K562 (cell line): ENCODE measurements around the gene CSNK1A1L. TPM values are rescaled to one million over a fixed set of nuclear protein-coding genes. Genes with fewer than 3 reads are reported as not detected.

Source experiments
- ATAC-seq: fragments of 200-7000 bp; cut with Tn5 transposase; 3 replicates; pipeline ENCODE4 v1.9.1; 2020; ENCODE audit warnings: moderate library complexity
- BruUV-seq: library from RNA; stranded (reverse); fragments of 400-500 nt; replicated peaks from 2 replicates; lab custom pipeline; 2021; lab: Mats Ljungman, UMichigan
- CTCF ChIA-PET: fragments of 300-600 bp; formaldehyde crosslinking; extraction: SDS; loops from one replicate; lab custom pipeline; 2021; ENCODE audit warnings: low intra/inter-chr PET ratio; lab: Yijun Ruan, JAX
- POLR2A ChIA-PET: fragments of 300-600, 350-650 bp; sonication (Branson Sonifier 250); formaldehyde crosslinking; extraction: SDS; loops from one replicate; lab custom pipeline; 2021; ENCODE audit warnings: antibody characterized with exemption, inconsistent platforms; lab: Yijun Ruan, JAX
- DNase-seq, 4 experiments: peaks; one replicate each; pipeline versions ENCODE4 v3.0.0 to v3.0.0-alpha.2; 2011 to 2018; ENCODE audit warnings: low spot score in 3 of 4, mixed read lengths in 3 of 4; ENCODE audit errors: extremely low read depth in 1 of 4
- FAIRE-seq: peaks from 2 replicates; lab custom pipeline; 2011; peaks lifted over from hg19 to GRCh38; lab: Jason Lieb, UNC
- H2AFZ ChIP-seq: 2 replicates; pipeline ENCODE4 v1.6.0; 2011; ENCODE audit warnings: low read depth, low read length, control low read depth, inconsistent platforms
- H3K27ac ChIP-seq: fragments of 200-600 bp; 3 replicates; pipeline ENCODE4 v1.8.0; 2011; ENCODE audit warnings: low read depth, mild to moderate bottlenecking, control low read depth, inconsistent platforms, low read length, moderate library complexity, mixed read lengths; ENCODE audit errors: extremely low read depth
- H3K27me3 ChIP-seq, 2 experiments: fragments of 300-600 bp in 1 of 2; 2 replicates in 1 of 2; 3 replicates in 1 of 2; pipeline versions ENCODE4 v1.6.0 to v1.8.0; 2011; ENCODE audit warnings: inconsistent platforms in 2 of 2, low read length in 2 of 2, mild to moderate bottlenecking in 1 of 2, mixed read lengths in 1 of 2, moderate library complexity in 1 of 2; ENCODE audit not compliant: control insufficient read depth in 2 of 2, insufficient read depth in 2 of 2
- H3K36me3 ChIP-seq: fragments of 300-600 bp; 3 replicates; pipeline ENCODE4 v1.8.0; 2011; ENCODE audit warnings: mild to moderate bottlenecking, low read length, inconsistent platforms; ENCODE audit not compliant: control insufficient read depth, insufficient read depth
- H3K4me1 ChIP-seq, 2 experiments: fragments of 200-600 bp in 1 of 2; replicated peaks in 1 of 2; 2 replicates in 1 of 2; 3 replicates in 1 of 2; pipeline versions ENCODE4 v1.5.1 to v1.8.0; 2011; ENCODE audit warnings: inconsistent platforms in 2 of 2, low read length in 2 of 2, mild to moderate bottlenecking in 1 of 2, mixed read lengths in 1 of 2, moderate library complexity in 1 of 2; ENCODE audit not compliant: control insufficient read depth in 2 of 2, insufficient read depth in 2 of 2
- H3K4me2 ChIP-seq: 2 replicates; pipeline ENCODE4 v1.6.1; 2011; ENCODE audit warnings: low read length, control low read depth, inconsistent platforms, mixed read lengths; ENCODE audit not compliant: insufficient read depth
- H3K4me3 ChIP-seq: fragments of 200-600 bp; sonication (generic), shearing (Covaris generic); 2 replicates; pipeline ENCODE4 v1.5.1; 2016; ENCODE audit warnings: control low read depth, inconsistent platforms
- H3K79me2 ChIP-seq: fragments of 200-600 bp; 3 replicates; pipeline ENCODE4 v1.8.0; 2011; ENCODE audit warnings: low read length, inconsistent platforms; ENCODE audit not compliant: control insufficient read depth, insufficient read depth
- H3K9ac ChIP-seq, 2 experiments: 2 replicates each; pipeline versions ENCODE4 v1.6.0 to v1.6.1; 2011; ENCODE audit warnings: low read depth in 2 of 2, low read length in 2 of 2, control low read depth in 1 of 2, inconsistent platforms in 1 of 2, mild to moderate bottlenecking in 1 of 2, mixed read lengths in 1 of 2; ENCODE audit not compliant: insufficient read depth in 1 of 2
- H3K9me1 ChIP-seq: one replicate; pipeline ENCODE4 v1.6.0; 2011; ENCODE audit warnings: inconsistent platforms, mild to moderate bottlenecking, low read length, moderate library complexity; ENCODE audit not compliant: control insufficient read depth, insufficient read depth
- H3K9me3 ChIP-seq: replicated peaks from 2 replicates; pipeline ENCODE4 v1.5.1; 2011; ENCODE audit warnings: low read depth, low read length, inconsistent platforms; ENCODE audit not compliant: control insufficient read depth, insufficient read depth
- H4K20me1 ChIP-seq: replicated peaks from 2 replicates; pipeline ENCODE4 v1.6.1; 2011; ENCODE audit warnings: low read length, inconsistent platforms, mixed read lengths; ENCODE audit not compliant: control insufficient read depth, insufficient read depth
- CAMTA2 ChIP-seq: fragments of 250-450 bp; sonication (Bioruptor Pico); conservative IDR thresholded peaks from 2 replicates; pipeline ENCODE4 v1.5.1; 2022
- E2F3 ChIP-seq: fragments of 250-450 bp; sonication (Bioruptor Pico); IDR thresholded peaks from 2 replicates; pipeline ENCODE4 v1.4.0; 2020; ENCODE audit warnings: mild to moderate bottlenecking
- FOXP4 ChIP-seq: sonication (generic); formaldehyde crosslinking; IDR thresholded peaks from 2 replicates; pipeline ENCODE4 v1.8.0; 2022; ENCODE audit warnings: mild to moderate bottlenecking, missing genetic modification reagents, borderline replicate concordance
- NBN ChIP-seq: fragments of 450-650 bp; IDR thresholded peaks from 2 replicates; pipeline ENCODE4 v1.6.1; 2016; ENCODE audit warnings: low read depth, mild to moderate bottlenecking
- NFIC ChIP-seq: fragments of 450-650 bp; IDR thresholded peaks from 2 replicates; pipeline ENCODE4 v1.6.1; 2017; ENCODE audit warnings: mild to moderate bottlenecking, inconsistent platforms
- PHF21A ChIP-seq: fragments of 450-650 bp; IDR thresholded peaks from 2 replicates; pipeline ENCODE4 v1.6.1; 2017; ENCODE audit warnings: low read depth, borderline replicate concordance
- PURB ChIP-seq: sonication (generic); formaldehyde crosslinking; IDR thresholded peaks from 2 replicates; pipeline ENCODE4 v1.9.0; 2021; ENCODE audit warnings: low read depth, mild to moderate bottlenecking, missing genetic modification reagents
- RNF2 ChIP-seq: sonication (generic); IDR thresholded peaks from 2 replicates; pipeline ENCODE4 v1.6.1; 2016
- SREBF1 ChIP-seq: fragments of 150-350 bp; IDR thresholded peaks from 2 replicates; pipeline ENCODE4 v1.6.1; 2014; ENCODE audit warnings: antibody characterized with exemption, low read depth, low read length, borderline replicate concordance
- TBL1XR1 ChIP-seq, 2 experiments: IDR thresholded peaks; 2 replicates each; pipeline ENCODE4 v1.6.1; 2012; ENCODE audit warnings: improper control_type of control experiment in 2 of 2, low read length in 2 of 2, mild to moderate bottlenecking in 1 of 2
- TEAD2 ChIP-seq: fragments of 450-650 bp; IDR thresholded peaks from 2 replicates; pipeline ENCODE4 v1.6.1; 2016; ENCODE audit warnings: missing genetic modification characterization, control low read depth, missing compliant biosample characterization
- TRIM25 ChIP-seq: fragments of 450-650 bp; IDR thresholded peaks from 2 replicates; pipeline ENCODE4 v1.7.0; 2016; ENCODE audit warnings: borderline replicate concordance
- ZBTB1 ChIP-seq: sonication (generic); formaldehyde crosslinking; IDR thresholded peaks from 2 replicates; pipeline ENCODE4 v1.8.1; 2023; ENCODE audit warnings: missing genetic modification reagents, low read depth, mild to moderate bottlenecking, borderline replicate concordance
- ZNF12 ChIP-seq: sonication (generic); formaldehyde crosslinking; IDR thresholded peaks from 2 replicates; pipeline ENCODE4 v1.4.0; 2020; ENCODE audit warnings: mild to moderate bottlenecking, missing genetic modification reagents
- ZNF785 ChIP-seq: fragments of 250-450 bp; sonication (Bioruptor Pico); IDR thresholded peaks from 2 replicates; pipeline ENCODE4 v1.4.0; 2020; ENCODE audit warnings: mild to moderate bottlenecking
- WGBS: fragments of 100-300 bp; shearing (Covaris generic); methylation state at CpG from one replicate; pipeline ENCODE4 v1.1.6; 2016; ENCODE audit warnings: low coverage, mixed read lengths; ENCODE audit not compliant: insufficient coverage; ENCODE audit errors: missing lambda C conversion rate; 5-methylcytosine and 5-hydroxymethylcytosine counted together
- in situ Hi-C: fragments of 300-500 bp; cut with MboI; formaldehyde crosslinking; loops from 4 replicates; pipeline ENCODE4 v1.15.0; 2018; ENCODE audit warnings: inconsistent platforms, mixed read lengths
- intact Hi-C: fragments of 100-400 bp; cut with micrococcal nuclease; formaldehyde crosslinking; loops from 2 replicates; pipeline ENCODE4 v1.14.2; 2022
- polyA plus RNA-seq, 8 experiments: library from polyadenylated mRNA; depleted of rRNA in 4 of 8; stranded (reverse) in 5 of 8; unstranded in 3 of 8; fragments of >200 nt; fragmentation: Nextera tagmentation in 2 of 8; fragmentation: Illumina TruSeq in 1 of 8; extraction: Ambion mirVana in 2 of 8; extraction: Trizol in 1 of 8; gene quantifications; 2 replicates each; pipeline versions ENCODE4 v1.2.1 to v1.2.3, GENCODE V29; 2011 to 2014; ENCODE audit warnings: inconsistent platforms in 1 of 8, missing spikeins in 1 of 8
- total RNA-seq, 7 experiments: library from RNA; depleted of rRNA in 6 of 7; stranded (reverse); fragments of >200 nt in 6 of 7; fragmentation: Illumina TruSeq in 2 of 7; extraction: Trizol in 2 of 7; gene quantifications; 2 replicates each; pipeline versions ENCODE4 v1.2.1 to v1.2.3, GENCODE V29; 2011 to 2021; ENCODE audit warnings: low replicate concordance in 1 of 7

Gene CSNK1A1L
- total and polyA plus RNA-seq, 9 of the 15 experiments (the other 6 are each of a cell fraction or from before 2014, with no cell fraction given) = not detected

GRCh38 chr13:37136633-37137032 is 31.2 kb upstream of the CSNK1A1L start:
- FAIRE-seq = no peak

GRCh38 chr13:37136187-37136586 is 30.7 kb upstream of the CSNK1A1L start:
- no peak for ATAC-seq
- no peaks in the 10 kb centered on the region for H3K9me3 ChIP-seq
- H3K79me2 ChIP-seq = no peaks in the 10 kb centered on the region
- H3K9me1 ChIP-seq = no peaks in the 10 kb centered on the region
- no peak for FAIRE-seq
- no peak overlapping the region for H3K4me3 ChIP-seq
- ChIA-PET CTCF (no interaction called here), POLR2A (interaction anchor here (1.4 kb wide), 1 partner anchor 12 kb away, joined by 4 read pairs; no protein-coding TSS in a partner anchor)
- no peak overlapping the region for H3K4me2 ChIP-seq
- H3K36me3 ChIP-seq = no peaks in the 10 kb centered on the region
- no peak overlapping the region for H3K9ac ChIP-seq
- no peaks in the 10 kb centered on the region for H3K4me1 ChIP-seq
- no peaks in the 10 kb centered on the region for H3K27me3 ChIP-seq
- no peaks in the 10 kb centered on the region for H4K20me1 ChIP-seq
- WGBS = 0% methylated on average over 2 of the region's 2 CpGs
- BruUV-seq = no TSS peak
- no peak for DNase-seq
- intact Hi-C loops = no loop called here
- no peak overlapping the region for H2AFZ ChIP-seq
- no peak overlapping the region for H3K27ac ChIP-seq
- in situ Hi-C loops = no loop called here
- no peak for TF ChIP-seq RNF2
- no peak for TF ChIP-seq TEAD2
- no peak for TF ChIP-seq NFIC
- TF ChIP-seq TBL1XR1 (IDR thresholded peaks at IDR 0.05; ENCODE audit: low read length in 2 of 2) = no peak
- no peak for TF ChIP-seq E2F3
- no peak for TF ChIP-seq ZBTB1 (CRISPR knock-in tag)
- TF ChIP-seq PHF21A = no peak
- TF ChIP-seq FOXP4 = no peak
- no peak for TF ChIP-seq SREBF1
- no peak for TF ChIP-seq CAMTA2
- no peak for TF ChIP-seq ZNF12 (CRISPR knock-in tag)
- no peak for TF ChIP-seq TRIM25
- TF ChIP-seq PURB (CRISPR knock-in tag) = no peak
- no peak for TF ChIP-seq ZNF785 (CRISPR knock-in tag)

More at GRCh38 chr13:37136633-37137032, 31.2 kb upstream of the CSNK1A1L start:
- ATAC-seq (no peak), DNase-seq (no peak)
- Histone ChIP-seq H2AFZ (no peak overlapping the region), H3K9me3 (no peaks in the 10 kb centered on the region), H3K9me1 (no peaks in the 10 kb centered on the region), H4K20me1 (no peaks in the 10 kb centered on the region), H3K9ac (no peak overlapping the region), H3K4me3 (no peak overlapping the region), H3K4me1 (no peaks in the 10 kb centered on the region), H3K27me3 (no peaks in the 10 kb centered on the region), H3K4me2 (no peak overlapping the region), H3K27ac (no peak overlapping the region), H3K79me2 (no peaks in the 10 kb centered on the region), H3K36me3 (no peaks in the 10 kb centered on the region)
- BruUV-seq = no TSS peak
- in situ Hi-C loops = no loop called here
- no peak for TF ChIP-seq NBN
- POLR2A ChIA-PET = no interaction called here
- intact Hi-C loops = no loop called here
- 0% methylated on average over 2 of the region's 2 CpGs for WGBS
- CTCF ChIA-PET = no interaction called here
